Activated T-helper 9 cell treated with anti-CD3 and anti-CD28 coated beads, Interleukin-2, amount 50 U/mL, for 16 hours (primary cell): ENCODE results near the gene TRPV3.
"Not testable (repeated sequence)": the region's sequence is repeated elsewhere in the genome, so short reads cannot be mapped to it uniquely, and the experiment has no call there.

ENCODE experiments used
- DNase-seq: peaks from one replicate; pipeline ENCODE4 v3.0.0-alpha.2; 2020; ENCODE audit warnings: low read depth

TRPV3 gene

GRCh38 chr17:3472137-3472536 is 85.5 kb downstream of the TRPV3 start:
- no peak for DNase-seq

- no peak for DNase-seq
Measured at GRCh38 chr17:3471599-3471998, 86.0 kb downstream of the TRPV3 start, which contains the start of gene SPATA22. TSS of gene SPATA22 (minus strand) at chr17:3471819. CDS start at chr17:3469325, 2,494 bp downstream.

GRCh38 chr17:3469529-3469928 is 88.1 kb downstream of the TRPV3 start:
- no peak for DNase-seq

DNA sequence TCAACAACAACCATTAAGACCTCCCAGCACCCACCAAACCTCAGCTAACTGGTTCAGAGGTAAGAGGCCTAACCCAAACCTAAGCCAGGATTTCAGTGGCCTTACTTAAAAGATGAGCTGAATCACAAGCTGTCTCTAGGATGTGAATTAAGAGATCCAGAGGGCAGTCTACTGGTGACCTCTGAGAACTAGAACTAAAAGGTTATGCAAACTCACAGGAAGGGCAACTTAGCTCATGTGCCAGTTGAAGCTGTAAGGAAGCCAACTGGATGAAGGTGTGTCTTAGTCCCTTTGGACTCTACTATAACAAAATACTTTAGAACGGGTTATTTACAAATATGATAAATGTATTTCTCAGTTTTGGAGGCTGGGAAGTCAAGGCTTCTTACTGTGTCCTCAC is 91.3 kb downstream of the TRPV3 start:
- DNase-seq, result not testable (repeated sequence)
